COLO668 (cell line): Measurements from ENCODE around the gene KRT72.
"Not testable (repeated sequence)": the region's sequence is repeated elsewhere in the genome, so short reads cannot be mapped to it uniquely, and the experiment has no call there.

Source experiments
- DNase-seq: peaks from one replicate; lab custom pipeline; 2025; ENCODE audit not compliant: unreplicated experiment; lab: John Stamatoyannopoulos, UW

Gene KRT72

DNA sequence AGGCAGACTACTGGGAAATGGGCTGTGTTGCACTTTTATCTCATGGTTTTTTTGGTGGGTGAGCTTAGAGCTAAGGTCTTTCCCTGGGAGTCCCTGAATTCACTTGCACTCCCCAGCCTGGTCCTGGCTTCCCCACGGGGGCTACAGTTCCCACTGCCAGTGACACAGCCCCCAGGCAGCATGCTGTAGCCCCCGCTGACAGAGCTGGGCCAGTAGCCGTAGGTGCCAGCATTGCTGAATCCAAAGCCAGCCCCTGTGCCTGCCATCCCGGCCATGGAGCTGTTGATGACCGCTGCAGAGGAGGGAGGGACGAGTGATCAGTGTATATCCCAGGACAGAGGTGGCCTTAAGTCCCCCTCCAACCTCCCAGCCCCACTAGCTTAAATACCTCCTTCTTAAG is 6.9 kb upstream of the KRT72 start:
- DNase-seq: no peak

GRCh38 chr12:52607314-52607713 is 6.1 kb upstream of the KRT72 start:
- DNase-seq: no peak

DNA sequence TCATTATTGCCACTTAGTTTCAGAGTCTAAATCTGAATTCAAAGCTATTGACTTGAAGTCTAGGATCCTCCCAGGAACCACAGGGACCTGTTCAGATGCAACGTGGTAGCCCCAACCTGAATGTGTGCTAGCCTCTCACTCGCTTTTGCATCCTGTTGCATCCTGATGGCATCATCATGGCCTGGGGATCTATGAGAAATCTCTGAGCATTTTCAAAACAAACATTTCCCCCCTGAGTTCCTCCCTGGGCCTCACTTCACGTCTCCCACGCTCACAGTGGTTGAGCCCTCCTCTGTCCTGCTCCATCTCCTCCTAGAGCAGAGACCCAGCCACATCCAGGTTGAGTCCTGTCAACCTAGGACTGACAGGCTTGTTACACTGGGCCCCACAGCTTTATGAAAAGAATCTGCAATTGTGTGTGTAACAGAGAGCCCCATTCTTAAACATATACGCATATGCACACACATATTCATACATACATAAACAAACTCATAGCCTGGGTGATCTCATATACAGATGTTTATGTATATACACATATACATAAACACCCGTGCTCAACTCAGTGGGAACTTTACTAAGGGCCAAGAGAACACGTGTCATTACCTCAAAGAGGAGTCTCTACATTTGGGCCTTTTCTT is 5.4 kb upstream of the KRT72 start:
- no peak for DNase-seq

DNA sequence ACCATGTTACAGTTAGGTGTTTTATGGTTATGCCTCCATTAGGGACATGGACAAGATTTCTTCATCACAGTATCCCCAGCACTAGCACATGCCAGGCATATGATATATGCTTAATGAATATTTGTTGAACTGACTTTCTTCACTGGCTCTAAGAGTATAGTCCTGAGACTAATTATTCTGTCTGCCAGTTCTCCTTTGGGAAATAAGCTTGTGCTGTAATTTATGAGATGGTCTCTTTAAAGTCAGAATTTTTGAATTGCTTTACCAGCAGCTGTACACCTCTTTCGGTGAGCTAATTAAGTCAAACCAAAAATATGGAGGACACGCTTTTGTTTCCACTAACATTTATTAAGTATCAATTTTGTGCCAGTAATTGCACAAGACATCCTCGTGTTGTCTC is 4.8 kb upstream of the KRT72 start:
- no peak for DNase-seq

DNA sequence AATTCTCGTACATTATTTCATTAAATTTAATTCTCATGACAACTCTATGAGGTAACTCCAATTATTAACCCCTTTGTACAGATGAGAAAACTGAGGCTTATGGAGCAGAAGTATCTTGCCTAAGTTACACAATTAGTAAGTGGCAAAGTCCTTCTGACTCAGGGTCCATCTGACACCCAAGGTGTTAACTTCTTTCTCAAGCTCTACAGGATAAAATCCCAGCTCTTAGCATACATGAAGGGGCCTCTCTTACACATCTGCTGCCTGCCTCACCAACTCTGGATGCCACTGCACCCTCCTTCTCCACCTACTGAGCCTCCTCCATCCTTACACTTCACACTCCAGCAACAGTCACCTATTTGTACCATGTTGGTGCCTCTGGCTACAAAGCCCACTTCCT is 4.3 kb upstream of the KRT72 start:
- DNase-seq: no peak

GRCh38 chr12:52604859-52605258 is 3.6 kb upstream of the KRT72 start:
- DNase-seq: no peak

DNA sequence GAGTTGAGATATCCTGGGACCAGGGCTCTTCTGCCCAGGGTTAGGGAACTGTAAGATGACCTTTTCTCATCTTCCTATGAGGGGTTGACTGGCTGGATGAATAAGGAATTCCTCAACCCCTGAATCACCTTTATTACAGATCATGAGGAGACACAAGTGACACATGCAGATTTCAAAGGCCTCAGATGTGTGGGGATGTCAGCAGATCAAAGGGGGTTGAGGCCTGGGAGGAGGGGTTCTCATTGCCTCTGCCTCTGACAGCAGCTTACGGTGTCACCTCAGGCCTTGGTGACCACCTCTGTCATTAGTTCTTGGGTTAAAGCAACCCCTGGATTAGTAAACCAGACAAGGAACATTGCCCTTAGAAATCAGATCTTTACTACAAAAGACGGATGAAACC is 2.1 kb upstream of the KRT72 start:
- no peak for DNase-seq

GRCh38 chr12:52602552-52602951 is 1.3 kb upstream of the KRT72 start:
- DNase-seq: no peak

DNA sequence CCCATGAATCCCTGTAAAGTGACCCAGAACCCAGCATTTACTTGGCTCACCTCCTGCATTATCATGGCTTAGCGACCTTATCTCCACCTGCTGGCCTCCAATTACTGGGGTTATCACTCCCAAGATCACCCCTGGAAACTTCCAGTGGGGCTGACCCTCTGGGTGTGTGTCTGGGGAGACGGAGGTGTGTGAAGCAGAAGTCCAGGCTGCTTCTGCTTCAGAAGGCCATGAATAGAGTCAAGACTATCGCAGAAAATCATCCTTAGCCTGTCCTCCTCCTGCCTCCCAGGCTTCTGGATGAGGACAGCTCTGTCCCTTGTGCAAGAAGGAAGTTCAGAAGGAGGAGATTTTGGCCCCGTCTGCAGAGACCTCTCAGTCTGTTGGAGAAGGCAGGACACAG is 408 bp upstream of the KRT72 start:
- DNase-seq: no peak

- DNase-seq: no peak
Observed at GRCh38 chr12:52600475-52600874, 788 bp downstream of the KRT72 start.

- no peak for DNase-seq
Observed at GRCh38 chr12:52600071-52600470, 1.2 kb downstream of the KRT72 start.

GRCh38 chr12:52598966-52599365 is 2.3 kb downstream of the KRT72 start:
- DNase-seq: no peak

- not testable (repeated sequence) for DNase-seq
Observed at GRCh38 chr12:52594237-52594636, 7.0 kb downstream of the KRT72 start.

- DNase-seq: no peak
Observed at GRCh38 chr12:52591521-52591920, 9.7 kb downstream of the KRT72 start.

- no peak for DNase-seq
Observed at GRCh38 chr12:52590021-52590420, 11.2 kb downstream of the KRT72 start.

GRCh38 chr12:52587563-52587962 is 13.7 kb downstream of the KRT72 start:
- no peak for DNase-seq

DNA sequence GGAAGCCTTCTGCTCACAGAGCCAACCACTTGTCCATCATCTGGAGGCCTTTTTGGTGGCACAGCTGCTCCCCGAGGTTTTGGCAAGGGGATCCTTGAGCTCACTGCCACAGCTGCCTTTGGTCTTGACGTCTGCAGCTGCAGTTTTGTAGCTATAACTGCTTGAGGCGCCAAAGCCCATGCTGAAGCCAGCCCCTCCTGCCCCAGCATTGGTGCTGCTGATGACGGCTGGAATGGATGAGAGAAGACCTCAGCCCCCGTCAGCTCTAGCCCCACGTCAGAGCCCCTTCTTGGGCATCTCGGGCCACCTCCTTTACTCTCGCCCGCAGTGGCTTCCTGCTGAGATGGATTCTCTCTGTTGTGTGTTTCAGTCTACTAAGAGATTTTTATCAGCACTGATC is 15.3 kb downstream of the KRT72 start:
- DNase-seq: no peak

GRCh38 chr12:52585066-52585465 is 16.2 kb downstream of the KRT72 start:
- DNase-seq: no peak

DNA sequence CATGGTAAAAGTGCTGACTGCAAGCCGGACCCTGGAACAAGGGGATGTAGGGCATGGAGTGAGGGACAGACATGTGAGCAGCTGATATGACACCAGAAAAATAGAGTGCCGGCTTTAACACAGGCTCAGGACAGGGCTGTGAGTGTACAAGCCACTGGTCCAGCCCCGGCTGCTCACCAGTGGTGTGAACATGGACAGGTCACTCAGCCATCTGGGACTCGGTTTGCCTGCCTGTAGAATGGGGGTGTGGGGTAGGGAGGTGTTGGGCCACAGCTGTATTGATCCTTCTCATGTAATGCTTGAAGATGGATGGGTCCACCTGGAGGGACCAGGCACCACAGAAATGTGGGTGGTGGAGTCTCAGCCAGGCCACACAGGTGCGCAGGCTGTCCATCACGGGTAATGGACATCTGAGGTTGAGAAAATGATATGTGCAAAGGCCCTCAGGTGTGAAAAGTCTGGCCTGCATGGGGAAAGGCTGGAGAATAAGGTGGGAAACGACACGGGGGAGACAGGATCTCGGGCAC is 17.0 kb downstream of the KRT72 start:
- DNase-seq: no peak

- DNase-seq: peak; percentile 13
Observed at GRCh38 chr12:52582971-52583456, 18.2 kb downstream of the KRT72 start.

- no peak for DNase-seq
Observed at GRCh38 chr12:52582486-52582885, 18.8 kb downstream of the KRT72 start.

DNA sequence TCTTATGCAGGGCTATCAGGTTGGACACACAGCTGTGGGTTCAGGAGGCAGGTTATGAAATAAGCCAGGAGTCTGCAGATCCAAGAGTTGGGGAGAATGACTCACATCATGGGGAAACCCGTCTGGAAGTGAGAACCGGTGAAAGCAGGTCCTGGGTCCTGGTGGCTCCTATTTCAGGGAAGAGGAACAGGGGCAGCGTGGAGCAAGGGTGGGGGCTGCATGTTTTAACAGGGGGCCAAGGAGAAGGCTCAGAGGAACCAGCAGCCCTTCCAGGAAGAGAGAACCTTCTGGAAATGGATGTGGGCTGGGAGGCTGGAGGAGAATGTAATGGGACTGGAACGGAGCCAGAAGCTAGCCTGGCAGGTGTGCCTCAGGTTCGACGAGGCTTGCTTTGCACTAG is 19.8 kb downstream of the KRT72 start:
- peak; percentile 15 for DNase-seq

DNA sequence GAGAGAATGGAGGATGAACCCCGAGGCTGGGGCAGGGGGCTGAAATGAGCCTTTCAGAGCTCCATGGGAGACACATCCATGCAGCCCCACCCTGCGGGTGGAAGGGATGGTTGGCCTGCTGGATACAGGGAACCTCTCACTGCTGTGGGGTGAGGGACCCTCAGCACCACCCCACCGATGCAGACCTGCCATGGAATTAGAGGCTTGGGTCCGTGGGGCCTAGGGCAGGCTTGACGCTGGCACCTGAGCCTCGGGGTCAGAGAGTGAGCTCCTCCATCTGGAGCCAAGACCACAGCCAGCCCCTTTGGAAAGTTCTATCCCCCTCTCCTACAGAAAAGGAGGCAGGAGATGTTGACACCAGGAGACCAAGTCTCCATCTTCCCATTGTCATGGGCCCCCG is 20.2 kb downstream of the KRT72 start:
- DNase-seq: no peak
